A549 treated with CORT108297 at 1 μM for 4 hours (cell line): ENCODE measurements around the gene B4GAT1. TPM values are rescaled to one million over a fixed set of nuclear protein-coding genes. Genes with fewer than 3 reads are reported as not detected.

Experiments
- total RNA-seq: library from RNA; stranded (reverse); fragments of 200-300 nt; extraction: Qiagen RNA extraction; gene quantifications from 5 replicates; pipeline ENCODE4 v1.2.3, GENCODE V29; 2022

The B4GAT1 gene
- 15.1 to 20.3 TPM (median 19.1 TPM) in 5 replicates for total RNA-seq

DNA sequence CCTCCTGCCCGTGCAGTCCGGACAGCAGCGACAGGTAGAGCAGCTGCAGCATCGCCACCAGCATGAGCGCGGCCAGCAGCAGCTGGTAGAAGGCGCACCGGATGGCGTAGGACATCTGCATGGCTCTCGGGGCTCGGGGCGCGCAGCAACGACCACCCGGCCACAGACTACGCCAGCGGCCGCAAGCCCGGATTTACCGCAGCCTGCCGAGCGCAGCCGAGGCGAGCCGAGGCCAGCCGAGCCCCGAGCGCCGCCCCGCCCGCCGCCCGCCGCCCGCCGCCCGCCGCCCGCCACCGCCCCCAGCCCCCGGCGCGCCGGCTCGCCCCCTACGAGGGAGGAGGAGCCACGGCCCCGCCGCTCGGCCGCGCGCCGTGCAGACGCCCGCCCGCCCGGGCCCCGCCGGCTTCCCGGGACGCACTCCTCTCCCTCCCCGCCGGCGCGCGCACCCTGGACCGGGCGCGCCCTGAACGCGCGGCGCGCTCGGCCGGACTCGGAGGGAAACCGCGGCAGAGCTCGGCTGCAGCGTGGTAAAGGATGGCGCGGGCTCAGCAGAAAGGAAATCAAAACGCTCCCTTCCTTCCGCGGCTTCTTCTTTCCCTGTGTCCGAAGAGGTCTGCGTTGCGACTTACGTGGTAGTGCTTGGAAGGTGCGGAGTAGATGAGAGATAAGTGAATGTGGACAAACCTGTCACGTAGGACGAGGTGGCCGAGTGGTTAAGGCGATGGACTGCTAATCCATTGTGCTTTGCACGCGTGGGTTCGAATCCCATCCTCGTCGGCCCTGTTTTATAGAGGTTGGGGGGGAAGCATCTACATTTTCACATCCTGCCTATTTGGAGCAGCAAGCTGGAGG lies at the start of gene B4GAT1:
Gene B4GAT1 (minus strand): TSS at position 205 of the 852 bp plus-strand sequence. CDS start 84 bp downstream, at position 121.

DNA sequence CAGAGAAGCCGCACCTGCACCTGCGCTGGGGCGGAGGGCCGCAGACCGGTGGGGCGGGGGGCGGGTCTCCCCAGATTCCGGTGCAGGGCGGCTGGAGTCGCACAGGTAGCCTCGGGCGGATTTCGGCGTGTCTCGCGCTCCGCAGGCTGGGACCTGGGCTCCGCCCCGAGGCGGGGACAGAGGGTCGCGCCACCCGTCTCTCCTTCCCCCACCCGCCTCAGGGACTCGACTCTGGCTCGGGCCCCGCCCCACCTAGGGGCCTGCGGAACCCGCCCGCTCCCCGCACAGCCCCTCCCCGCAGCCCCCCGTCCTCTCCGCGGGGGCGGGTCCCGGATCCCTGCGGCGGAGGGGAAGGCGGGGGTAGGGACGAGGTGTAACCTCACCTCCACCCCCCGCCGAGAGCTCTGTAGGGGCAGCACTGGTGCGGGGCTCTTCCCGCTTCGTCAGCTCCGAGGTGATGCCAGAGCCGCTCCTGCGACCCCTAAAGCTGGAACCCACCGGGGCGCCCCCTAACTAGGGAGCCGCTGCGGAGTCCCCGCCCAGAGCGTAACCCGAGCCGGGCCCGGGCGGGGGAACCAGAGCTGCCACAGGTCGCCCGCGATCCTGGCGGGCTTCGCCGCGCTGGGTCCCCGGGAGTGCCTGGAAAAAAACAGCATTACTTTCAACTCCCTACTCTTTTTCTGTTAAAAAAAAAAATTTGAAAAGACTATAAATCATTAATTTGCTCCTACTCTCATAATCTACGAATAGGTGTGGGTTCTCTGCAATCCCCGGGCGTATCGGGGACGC lies 24.4 kb upstream of the B4GAT1 start, which contains the start of gene SLC29A2:
Gene SLC29A2 (minus strand): TSS at position 134 of the 789 bp plus-strand sequence. CDS start 169 bp downstream, outside the sequence.

GRCh38 chr11:66344550-66345315 lies 2.7 kb downstream of the B4GAT1 start, which contains the start of gene BRMS1:
Gene BRMS1 (minus strand): TSS chr11:66345104. CDS start chr11:66342234, 2,870 bp downstream.

GRCh38 chr11:66336234-66337102 lies 11.0 kb downstream of the B4GAT1 start, which contains the start of gene RIN1:
Gene RIN1 (minus strand): TSS chr11:66336434. CDS start chr11:66336402, 32 bp downstream.

DNA sequence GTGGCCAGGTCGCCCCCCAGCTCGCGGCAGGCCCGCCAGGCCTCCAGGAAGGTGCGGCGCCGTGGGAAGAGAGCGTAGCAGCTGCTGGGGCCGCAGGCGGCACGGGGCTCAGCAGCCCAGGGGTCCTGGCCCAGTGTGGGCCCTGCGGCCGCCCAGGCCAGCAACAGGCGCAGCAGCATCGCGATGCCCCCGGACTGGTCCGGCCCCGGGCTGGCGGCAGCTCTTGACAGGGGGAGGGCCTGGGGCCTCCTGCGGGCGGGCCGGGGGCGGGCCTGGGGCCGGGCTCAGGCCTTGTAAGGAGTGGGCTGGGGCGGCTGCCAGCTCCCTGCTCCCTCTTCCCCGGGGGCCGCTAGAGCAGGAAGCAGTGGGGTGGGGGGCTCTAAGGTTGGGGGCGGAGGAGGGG lies 30.6 kb downstream of the B4GAT1 start, which contains the start of gene CD248:
Gene CD248 (minus strand): TSS at position 196 of the 403 bp plus-strand sequence. CDS start 17 bp downstream, at position 179.

Other genes starting within 250 kb of the B4GAT1 start
- 38.4 to 49.2 TPM (median 46.1 TPM) in 5 replicates for gene KLC2, start 89.9 kb downstream of the B4GAT1 start, total RNA-seq
- 123 to 151 TPM (median 149 TPM) in 5 replicates for gene RAB1B, start 79.0 kb downstream of the B4GAT1 start, total RNA-seq
- gene CNIH2, start 69.5 kb downstream of the B4GAT1 start, total RNA-seq = 1.6 to 2.5 TPM (median 2.4 TPM) in 5 replicates
- gene YIF1A, start 58.5 kb downstream of the B4GAT1 start, total RNA-seq = 94.0 to 127 TPM (median 124 TPM) in 5 replicates
- 1.8 to 4.6 TPM (median 3.3 TPM) in 5 replicates for gene TMEM151A, start 55.7 kb downstream of the B4GAT1 start, total RNA-seq
- not detected in 5 replicates for gene CD248, start 30.6 kb downstream of the B4GAT1 start, total RNA-seq
- gene RIN1, start 11.2 kb downstream of the B4GAT1 start, total RNA-seq = 28.4 to 46.9 TPM (median 39.6 TPM) in 5 replicates
- 81.3 to 101 TPM (median 89.5 TPM) in 5 replicates for gene BRMS1, start 2.5 kb downstream of the B4GAT1 start, total RNA-seq
- 3.1 to 5.3 TPM (median 4.5 TPM) in 5 replicates for gene SLC29A2, start 24.1 kb upstream of the B4GAT1 start, total RNA-seq
- not detected in 5 replicates for gene NPAS4, start 73.4 kb upstream of the B4GAT1 start, total RNA-seq
- gene MRPL11, start 91.2 kb upstream of the B4GAT1 start, total RNA-seq = 91.9 to 118 TPM (median 107 TPM) in 5 replicates
- 4.0 to 6.8 TPM (median 5.9 TPM) in 5 replicates for gene PELI3, start 119.3 kb upstream of the B4GAT1 start, total RNA-seq
- 50.3 to 58.1 TPM (median 55.8 TPM) in 5 replicates for gene DPP3, start 132.8 kb upstream of the B4GAT1 start, total RNA-seq
- gene BBS1, start 163.0 kb upstream of the B4GAT1 start, total RNA-seq = 8.3 to 10.7 TPM (median 9.6 TPM) in 5 replicates
- 6.6 to 17.3 TPM (median 14.4 TPM) in 5 replicates for gene ZDHHC24, start 198.4 kb upstream of the B4GAT1 start, total RNA-seq
- 0.02 to 0.06 TPM in 2 of 5 replicates, not detected in the others for gene ACTN3, start 199.3 kb upstream of the B4GAT1 start, total RNA-seq
- 31.4 to 41.3 TPM (median 34.1 TPM) in 5 replicates for gene CTSF, start 221.0 kb upstream of the B4GAT1 start, total RNA-seq
- gene CCDC87, start 245.4 kb upstream of the B4GAT1 start, total RNA-seq = 0.54 to 0.72 TPM (median 0.57 TPM) in 5 replicates
- 25.6 to 32.3 TPM (median 31.2 TPM) in 5 replicates for gene CCS, start 245.6 kb upstream of the B4GAT1 start, total RNA-seq